Measurements from ENCODE around the gene RPIA.
A peak's percentile ranks its signal among the peaks of the same experiment; 100 is the strongest.

Gene RPIA

DNA sequence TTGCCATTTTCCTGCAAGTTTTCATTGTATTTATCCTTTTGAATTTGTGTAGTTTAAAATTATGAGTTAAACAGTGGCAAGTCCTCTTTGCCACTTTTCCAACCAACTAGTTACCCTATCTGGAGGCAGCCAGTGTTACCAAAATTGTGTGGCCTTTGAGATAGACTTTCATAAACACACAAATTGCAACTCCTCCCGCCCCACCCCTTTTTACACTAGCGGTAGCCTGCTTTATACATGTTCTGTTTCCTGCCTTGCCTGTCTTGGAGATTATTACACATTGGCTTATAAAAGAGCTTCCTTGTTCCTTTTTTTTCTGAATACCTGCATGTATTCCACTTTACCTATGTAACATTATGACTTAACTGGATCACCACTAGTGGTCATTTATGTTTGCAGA is 56.5 kb downstream of the RPIA start:
- no peaks in the 10 kb centered on the region for H3K27me3 ChIP-seq (ENCODE audit: control insufficient read depth, low read length)
- H3K4me3 ChIP-seq (ENCODE audit: low read length) = no peak overlapping the region
- 0 out of 2 replicates have a peak, but pooled peaks cover 6% of the 10 kb centered on the region for H3K9me3 ChIP-seq (ENCODE audit: control insufficient read depth, insufficient read depth, low read length)
- H3K4me2 ChIP-seq (ENCODE audit: low read length) = no peak overlapping the region
- TF ChIP-seq EZH2phosphoT487 (IDR thresholded peaks at IDR 0.05; ENCODE audit: borderline replicate concordance, low read length) = no peak
- TF ChIP-seq, protein P1, sequence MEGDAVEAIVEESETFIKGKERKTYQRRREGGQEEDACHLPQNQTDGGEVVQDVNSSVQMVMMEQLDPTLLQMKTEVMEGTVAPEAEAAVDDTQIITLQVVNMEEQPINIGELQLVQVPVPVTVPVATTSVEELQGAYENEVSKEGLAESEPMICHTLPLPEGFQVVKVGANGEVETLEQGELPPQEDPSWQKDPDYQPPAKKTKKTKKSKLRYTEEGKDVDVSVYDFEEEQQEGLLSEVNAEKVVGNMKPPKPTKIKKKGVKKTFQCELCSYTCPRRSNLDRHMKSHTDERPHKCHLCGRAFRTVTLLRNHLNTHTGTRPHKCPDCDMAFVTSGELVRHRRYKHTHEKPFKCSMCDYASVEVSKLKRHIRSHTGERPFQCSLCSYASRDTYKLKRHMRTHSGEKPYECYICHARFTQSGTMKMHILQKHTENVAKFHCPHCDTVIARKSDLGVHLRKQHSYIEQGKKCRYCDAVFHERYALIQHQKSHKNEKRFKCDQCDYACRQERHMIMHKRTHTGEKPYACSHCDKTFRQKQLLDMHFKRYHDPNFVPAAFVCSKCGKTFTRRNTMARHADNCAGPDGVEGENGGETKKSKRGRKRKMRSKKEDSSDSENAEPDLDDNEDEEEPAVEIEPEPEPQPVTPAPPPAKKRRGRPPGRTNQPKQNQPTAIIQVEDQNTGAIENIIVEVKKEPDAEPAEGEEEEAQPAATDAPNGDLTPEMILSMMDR (IDR thresholded peaks at IDR 0.05; ENCODE audit: low read depth, low read length, poor library complexity, severe bottlenecking) = no peak
- H3K79me2 ChIP-seq (ENCODE audit: control insufficient read depth, low read length) = no peaks in the 10 kb centered on the region
- H4K20me1 ChIP-seq (ENCODE audit: control insufficient read depth, insufficient read depth, low read depth, low read length) = no peaks in the 10 kb centered on the region
- no peak overlapping the region for H3K27ac ChIP-seq (ENCODE audit: low read depth, low read length)
- no peaks in the 10 kb centered on the region for H3F3A ChIP-seq (ENCODE audit: control insufficient read depth, insufficient read depth)
- peaks cover 23% of the 10 kb centered on the region for H3K4me1 ChIP-seq (ENCODE audit: control insufficient read depth, low read length)
- no peaks in the 10 kb centered on the region for H3K9me2 ChIP-seq (replicated peaks; ENCODE audit: control insufficient read depth, low read length)
- peaks cover 78% of the 10 kb centered on the region for H3K36me3 ChIP-seq (ENCODE audit: control insufficient read depth, low read length)

DNA sequence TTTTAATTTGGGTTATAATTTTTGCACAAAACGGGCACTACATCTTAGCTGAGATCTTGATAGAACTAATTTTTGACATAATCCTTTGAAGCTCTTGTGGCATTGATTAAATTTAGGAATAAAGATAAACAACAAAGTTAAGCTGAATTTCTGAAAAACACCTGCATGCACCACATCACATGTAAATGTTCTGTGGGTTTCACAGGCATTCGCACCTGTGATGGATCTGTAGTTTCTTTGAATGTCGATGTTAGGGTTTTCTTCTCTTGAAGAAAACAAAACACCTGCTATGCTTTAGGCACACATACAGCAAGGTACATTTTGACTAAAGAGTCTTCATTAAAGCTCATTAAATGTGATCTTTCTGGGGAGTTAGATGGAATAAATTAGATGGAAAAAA is 60.3 kb downstream of the RPIA start:
- H3K4me3 ChIP-seq (ENCODE audit: low read length) = 0 out of 2 replicates have a peak overlapping the region, but pooled peaks have one; percentile 9
- H3K4me2 ChIP-seq (ENCODE audit: low read length) = peak overlapping the region; percentile 43
- no peaks in the 10 kb centered on the region for H4K20me1 ChIP-seq (ENCODE audit: control insufficient read depth, insufficient read depth, low read depth, low read length)
- peak overlapping the region; percentile 44 for H3K27ac ChIP-seq (ENCODE audit: low read depth, low read length)
- no peaks in the 10 kb centered on the region for H3F3A ChIP-seq (ENCODE audit: control insufficient read depth, insufficient read depth)
- TF ChIP-seq, protein P1 (IDR thresholded peaks at IDR 0.05; ENCODE audit: low read depth, low read length, poor library complexity, severe bottlenecking) = no peak
- TF ChIP-seq EZH2phosphoT487 (IDR thresholded peaks at IDR 0.05; ENCODE audit: borderline replicate concordance, low read length) = no peak
- H3K27me3 ChIP-seq (ENCODE audit: control insufficient read depth, low read length) = no peaks in the 10 kb centered on the region
- no peaks in the 10 kb centered on the region for H3K9me2 ChIP-seq (replicated peaks; ENCODE audit: control insufficient read depth, low read length)
- no peaks in the 10 kb centered on the region for H3K79me2 ChIP-seq (ENCODE audit: control insufficient read depth, low read length)
- H3K4me1 ChIP-seq (ENCODE audit: control insufficient read depth, low read length) = peaks cover 50% of the 10 kb centered on the region
- H3K36me3 ChIP-seq (ENCODE audit: control insufficient read depth, low read length) = peaks cover 64% of the 10 kb centered on the region
- no peaks in the 10 kb centered on the region for H3K9me3 ChIP-seq (ENCODE audit: control insufficient read depth, insufficient read depth, low read length)

DNA sequence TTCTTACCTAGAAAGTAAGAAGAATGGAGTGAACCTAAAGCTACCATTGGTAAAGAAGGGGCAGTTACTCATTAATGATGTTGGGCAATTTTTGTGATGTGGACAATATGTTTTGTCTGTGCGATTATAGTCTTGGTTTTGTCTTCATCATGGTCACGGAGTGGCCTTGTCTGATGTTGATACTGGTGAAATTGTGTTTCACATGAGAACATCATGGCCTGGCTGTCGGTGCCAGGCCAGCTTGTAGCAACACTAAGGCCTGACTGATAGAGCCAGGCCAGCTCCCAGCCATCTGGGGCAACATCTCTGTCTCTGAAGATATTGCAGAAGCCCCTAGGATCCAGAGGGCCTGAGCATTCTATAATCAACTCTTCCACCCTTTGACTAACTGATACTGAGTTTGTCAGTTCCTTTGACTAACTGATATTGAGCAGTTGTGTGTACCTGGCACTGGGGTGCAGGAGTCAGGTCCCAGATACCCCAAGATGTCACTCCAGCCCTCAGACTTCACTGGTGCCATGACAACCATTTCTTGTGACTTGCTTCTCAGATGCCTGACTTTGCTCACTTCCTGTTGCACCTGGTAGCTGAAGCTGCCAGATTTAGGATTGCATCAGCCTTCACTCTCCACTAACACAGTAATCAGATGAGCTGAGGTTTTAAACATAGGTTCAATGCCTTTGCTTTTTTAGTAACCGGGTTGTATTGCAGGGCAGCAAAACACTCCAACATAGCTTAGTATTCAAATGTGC is 62.5 kb downstream of the RPIA start:
- peak overlapping the region; percentile 46 for H3K27ac ChIP-seq (ENCODE audit: low read depth, low read length)
- no peaks in the 10 kb centered on the region for H3F3A ChIP-seq (ENCODE audit: control insufficient read depth, insufficient read depth)
- H3K4me3 ChIP-seq (ENCODE audit: low read length) = peak overlapping the region; percentile 12; the same call in 1 of the 2 replicates

More for the DNA sequence above, 62.5 kb downstream of the RPIA start:
- TF ChIP-seq, protein P1 (IDR thresholded peaks at IDR 0.05; ENCODE audit: low read depth, low read length, poor library complexity, severe bottlenecking) = no peak
- TF ChIP-seq EZH2phosphoT487 (IDR thresholded peaks at IDR 0.05; ENCODE audit: borderline replicate concordance, low read length) = no peak
- H3K36me3 ChIP-seq (ENCODE audit: control insufficient read depth, low read length) = peaks cover 48% of the 10 kb centered on the region
- H3K4me1 ChIP-seq (ENCODE audit: control insufficient read depth, low read length) = peaks cover 50% of the 10 kb centered on the region
- H3K9me3 ChIP-seq (ENCODE audit: control insufficient read depth, insufficient read depth, low read length) = peaks cover 3% of the 10 kb centered on the region; the same call in 1 of the 2 replicates
- peak overlapping the region; percentile 48 for H3K4me2 ChIP-seq (ENCODE audit: low read length)
- no peaks in the 10 kb centered on the region for H3K79me2 ChIP-seq (ENCODE audit: control insufficient read depth, low read length)
- H4K20me1 ChIP-seq (ENCODE audit: control insufficient read depth, insufficient read depth, low read depth, low read length) = no peaks in the 10 kb centered on the region
- no peaks in the 10 kb centered on the region for H3K27me3 ChIP-seq (ENCODE audit: control insufficient read depth, low read length)
- no peaks in the 10 kb centered on the region for H3K9me2 ChIP-seq (replicated peaks; ENCODE audit: control insufficient read depth, low read length)
